ENCODE results near the gene VWA5A.

DNA sequence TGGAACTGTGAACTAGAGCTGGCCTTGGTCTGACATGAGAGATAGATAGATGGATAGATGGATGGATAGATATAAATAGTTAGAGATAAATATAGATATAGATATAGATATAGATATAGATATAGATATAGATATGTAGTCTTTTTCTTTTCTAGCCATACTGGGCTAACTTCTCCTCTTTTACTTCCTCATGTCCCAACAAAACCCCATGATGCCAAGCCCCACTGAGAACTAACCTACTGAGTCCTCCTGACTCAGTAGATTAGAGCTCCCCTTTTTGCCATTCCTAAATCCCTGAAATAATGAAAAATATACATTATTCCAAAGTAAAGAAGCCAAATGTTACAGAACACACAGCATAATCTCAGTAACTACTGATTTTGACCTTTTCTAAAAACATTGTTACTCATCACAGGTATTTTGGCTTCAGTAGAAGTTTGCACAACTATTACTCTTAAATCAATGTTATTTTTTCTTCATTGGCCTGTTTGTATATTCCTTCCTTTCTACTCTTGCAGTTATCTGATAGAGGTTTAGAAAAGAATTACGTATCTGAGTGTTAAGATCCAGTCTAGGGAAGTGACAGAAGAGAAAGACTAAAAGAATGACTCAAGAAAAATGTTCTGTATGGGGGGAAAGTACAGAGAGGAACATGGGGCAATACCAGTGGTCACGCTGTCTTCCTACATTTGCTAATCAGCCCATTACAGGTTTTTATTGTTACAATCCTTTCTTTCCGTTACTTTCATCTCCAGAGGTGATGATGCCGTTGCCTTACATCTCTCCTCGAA lies 61.9 kb downstream of the VWA5A start:
- TF ChIP-seq POLR2A (IDR thresholded peaks at IDR 0.05) (no peak), EP300 (IDR thresholded peaks at IDR 0.05) (no peak), POLR2AphosphoS5 (IDR thresholded peaks at IDR 0.05) (no peak)
- TF ChIP-seq, protein P1, sequence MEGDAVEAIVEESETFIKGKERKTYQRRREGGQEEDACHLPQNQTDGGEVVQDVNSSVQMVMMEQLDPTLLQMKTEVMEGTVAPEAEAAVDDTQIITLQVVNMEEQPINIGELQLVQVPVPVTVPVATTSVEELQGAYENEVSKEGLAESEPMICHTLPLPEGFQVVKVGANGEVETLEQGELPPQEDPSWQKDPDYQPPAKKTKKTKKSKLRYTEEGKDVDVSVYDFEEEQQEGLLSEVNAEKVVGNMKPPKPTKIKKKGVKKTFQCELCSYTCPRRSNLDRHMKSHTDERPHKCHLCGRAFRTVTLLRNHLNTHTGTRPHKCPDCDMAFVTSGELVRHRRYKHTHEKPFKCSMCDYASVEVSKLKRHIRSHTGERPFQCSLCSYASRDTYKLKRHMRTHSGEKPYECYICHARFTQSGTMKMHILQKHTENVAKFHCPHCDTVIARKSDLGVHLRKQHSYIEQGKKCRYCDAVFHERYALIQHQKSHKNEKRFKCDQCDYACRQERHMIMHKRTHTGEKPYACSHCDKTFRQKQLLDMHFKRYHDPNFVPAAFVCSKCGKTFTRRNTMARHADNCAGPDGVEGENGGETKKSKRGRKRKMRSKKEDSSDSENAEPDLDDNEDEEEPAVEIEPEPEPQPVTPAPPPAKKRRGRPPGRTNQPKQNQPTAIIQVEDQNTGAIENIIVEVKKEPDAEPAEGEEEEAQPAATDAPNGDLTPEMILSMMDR (IDR thresholded peaks at IDR 0.05) = no peak
